IPS-18c (cell line): ENCODE data around the gene TNS3.

Experiments used
- H3K4me3 ChIP-seq: 2 replicates; pipeline ENCODE4 v1.7.0; 2013; ENCODE audit warnings: low read depth, mild to moderate bottlenecking, low read length, moderate library complexity; ENCODE audit not compliant: insufficient read depth
- H3K9me3 ChIP-seq: one replicate; pipeline ENCODE4 v1.6.1; 2013; ENCODE audit warnings: mild to moderate bottlenecking, low read length, moderate library complexity; ENCODE audit not compliant: control insufficient read depth, insufficient read depth

The TNS3 gene

GRCh38 chr7:47508389-47509380, 73.2 kb downstream of the TNS3 start:
- Histone ChIP-seq H3K9me3 (no peaks in the 10 kb centered on the region), H3K4me3 (no peak overlapping the region)

- H3K9me3 ChIP-seq = no peaks in the 10 kb centered on the region
- no peak overlapping the region for H3K4me3 ChIP-seq
These were observed 74.4 kb downstream of the TNS3 start for GRCh38 chr7:47507522-47507921.

- no peak overlapping the region for H3K4me3 ChIP-seq
- no peaks in the 10 kb centered on the region for H3K9me3 ChIP-seq
These were observed 75.2 kb downstream of the TNS3 start for GRCh38 chr7:47506382-47507339.

GRCh38 chr7:47505312-47506007, 76.5 kb downstream of the TNS3 start:
- H3K9me3 ChIP-seq = no peaks in the 10 kb centered on the region
- no peak overlapping the region for H3K4me3 ChIP-seq

- no peaks in the 10 kb centered on the region for H3K9me3 ChIP-seq
- H3K4me3 ChIP-seq = no peak overlapping the region
These were observed 77.2 kb downstream of the TNS3 start for GRCh38 chr7:47504551-47505311.

- H3K9me3 ChIP-seq = no peaks in the 10 kb centered on the region
- H3K4me3 ChIP-seq = no peak overlapping the region
These were observed 78.6 kb downstream of the TNS3 start for GRCh38 chr7:47503281-47503680.

- H3K4me3 ChIP-seq = no peak overlapping the region
These were observed 79.6 kb downstream of the TNS3 start for GRCh38 chr7:47502240-47502877.

GRCh38 chr7:47501406-47501805, 80.5 kb downstream of the TNS3 start:
- Histone ChIP-seq H3K9me3 (no peaks in the 10 kb centered on the region), H3K4me3 (no peak overlapping the region)

More at GRCh38 chr7:47502240-47502877, 79.6 kb downstream of the TNS3 start:
- no peaks in the 10 kb centered on the region for H3K9me3 ChIP-seq

- H3K9me3 ChIP-seq = no peaks in the 10 kb centered on the region
- no peak overlapping the region for H3K4me3 ChIP-seq
These were observed 81.8 kb downstream of the TNS3 start for GRCh38 chr7:47500103-47500563.

GRCh38 chr7:47498229-47499056, 83.5 kb downstream of the TNS3 start:
- H3K9me3 ChIP-seq = no peaks in the 10 kb centered on the region
- no peak overlapping the region for H3K4me3 ChIP-seq

- Histone ChIP-seq H3K9me3 (no peaks in the 10 kb centered on the region), H3K4me3 (no peak overlapping the region)
These were observed 84.4 kb downstream of the TNS3 start for GRCh38 chr7:47497367-47498096.

GRCh38 chr7:47496666-47497065, 85.2 kb downstream of the TNS3 start:
- H3K4me3 ChIP-seq = no peak overlapping the region
- H3K9me3 ChIP-seq = no peaks in the 10 kb centered on the region

- no peaks in the 10 kb centered on the region for H3K9me3 ChIP-seq
- no peak overlapping the region for H3K4me3 ChIP-seq
These were observed 85.8 kb downstream of the TNS3 start for GRCh38 chr7:47496056-47496665.
